ENCODE data around the gene IL1F10. TPM values are rescaled to one million over a fixed set of nuclear protein-coding genes. Genes with fewer than 3 reads are reported as not detected.

IL1F10 gene
- total and polyA plus RNA-seq, 2 of the 13 experiments (the other 11 are each of a cell fraction or from before 2014, with no cell fraction given): not detected

GRCh38 chr2:113111823-113112287 lies 44.1 kb downstream of the IL1F10 start:
- H3K9ac ChIP-seq (ENCODE audit: insufficient read depth, low read depth, low read length): no peak overlapping the region
- H3K79me2 ChIP-seq (ENCODE audit: insufficient read depth, low read length): no peaks in the 10 kb centered on the region
- peaks cover 43% of the 10 kb centered on the region for H3K4me1 ChIP-seq (ENCODE audit: insufficient read depth, low read length)
- ATAC-seq (peak; percentile 51), DNase-seq (ENCODE audit: low spot score) (no peak), FAIRE-seq (no peak)
- peak overlapping the region; percentile 30 for H3K4me2 ChIP-seq (ENCODE audit: low read depth, low read length)
- H3K36me3 ChIP-seq (replicated peaks in 1 of 2; ENCODE audit: control insufficient read depth in 1 of 2, insufficient read depth in 2 of 2, low read length in 2 of 2): no peaks in the 10 kb centered on the region
- H3K27ac ChIP-seq (ENCODE audit: extremely low read length, insufficient read depth, low read length): no peak overlapping the region
- ChIA-PET POLR2A (interaction anchor here (1.2 kb wide), 1 partner anchor 23 kb away, joined by 4 read pairs; no protein-coding TSS in a partner anchor), CTCF (ENCODE audit: low intra/inter-chr PET ratio, low total read pairs) (no interaction called here)
- no peak overlapping the region for H3K4me3 ChIP-seq (replicated peaks in 1 of 3; ENCODE audit: insufficient read depth in 1 of 3, low read depth in 2 of 3, low read length in 3 of 3)
- in situ Hi-C loops (cut with HindIII; ENCODE audit: extremely low pct_ligation_motif_present, low pct_unique_long_range_greater_than_20kb) (no loop called here), intact Hi-C loops (cut with micrococcal nuclease; ENCODE audit: unreplicated experiment) (no loop called here)
- no TSS peak for BruUV-seq (replicated peaks)
- WGBS (ENCODE audit: low lambda C conversion rate): 11% methylated on average over 6 of the region's 6 CpGs
- no peaks in the 10 kb centered on the region for H3K9me3 ChIP-seq (ENCODE audit: low read length)
- H4K20me1 ChIP-seq (ENCODE audit: insufficient read depth, low read length): no peaks in the 10 kb centered on the region
- H2AFZ ChIP-seq (ENCODE audit: low read length): no peak overlapping the region
- peaks cover 2 to 25% of the 10 kb centered on the region in 2 experiments; a peak in 3 of 5 replicates for H3K27me3 ChIP-seq (ENCODE audit: control insufficient read depth in 1 of 2, insufficient read depth in 2 of 2, low read length in 2 of 2)
- TF ChIP-seq CEBPZ (IDR thresholded peaks at IDR 0.05; ENCODE audit: low read length): no peak
- TF ChIP-seq HNF4A (CRISPR knock-in tag; IDR thresholded peaks at IDR 0.05): peak; percentile 28; the same call in 1 of the 2 replicates
- no peak for TF ChIP-seq THAP11 (CRISPR knock-in tag; IDR thresholded peaks at IDR 0.05)
- no peak for TF ChIP-seq PRDM10 (CRISPR knock-in tag; IDR thresholded peaks at IDR 0.05; ENCODE audit: low read depth)
- TF ChIP-seq HHEX (CRISPR knock-in tag; IDR thresholded peaks at IDR 0.05): no peak
- no peak for TF ChIP-seq HOXA9 (CRISPR knock-in tag; IDR thresholded peaks at IDR 0.05; ENCODE audit: borderline replicate concordance)
- peak; percentile 19; the same call in 1 of the 2 replicates for TF ChIP-seq GATAD2A (CRISPR knock-in tag; IDR thresholded peaks at IDR 0.05)
- peak; percentile 81 for TF ChIP-seq BCL6 (CRISPR knock-in tag; IDR thresholded peaks at IDR 0.05)
- 0 out of 2 replicates have a peak, but pooled peaks have one; percentile 21 for TF ChIP-seq SETDB1 (CRISPR knock-in tag; IDR thresholded peaks at IDR 0.05; ENCODE audit: borderline replicate concordance)
- peak; percentile 40; the same call in 1 of the 2 replicates for TF ChIP-seq SALL1 (CRISPR knock-in tag; IDR thresholded peaks at IDR 0.05)
- TF ChIP-seq CEBPG (CRISPR knock-in tag; IDR thresholded peaks at IDR 0.05): peak; percentile 59; the same call in 1 of the 2 replicates
- peak; percentile 68; the same call in 1 of the 2 replicates for TF ChIP-seq CEBPB (IDR thresholded peaks at IDR 0.05; ENCODE audit: borderline replicate concordance, low read depth, low read length)
- TF ChIP-seq, protein P1, sequence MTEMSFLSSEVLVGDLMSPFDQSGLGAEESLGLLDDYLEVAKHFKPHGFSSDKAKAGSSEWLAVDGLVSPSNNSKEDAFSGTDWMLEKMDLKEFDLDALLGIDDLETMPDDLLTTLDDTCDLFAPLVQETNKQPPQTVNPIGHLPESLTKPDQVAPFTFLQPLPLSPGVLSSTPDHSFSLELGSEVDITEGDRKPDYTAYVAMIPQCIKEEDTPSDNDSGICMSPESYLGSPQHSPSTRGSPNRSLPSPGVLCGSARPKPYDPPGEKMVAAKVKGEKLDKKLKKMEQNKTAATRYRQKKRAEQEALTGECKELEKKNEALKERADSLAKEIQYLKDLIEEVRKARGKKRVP (CRISPR knock-in tag; IDR thresholded peaks at IDR 0.05): peak in 1 of 2 experiments; percentile 56; a peak in 2 of 4 replicates
- 0 out of 2 replicates have a peak, but pooled peaks have one; percentile 13 for TF ChIP-seq ZMYM4 (CRISPR knock-in tag; IDR thresholded peaks at IDR 0.05)

Data from HepG2 (cell line).